DOHH2 (cell line): ENCODE results near the gene TRAK1.

Experiments
- H3F3A ChIP-seq: fragments of 200-600 bp; sonication (generic), shearing (Covaris generic); 2 replicates; pipeline ENCODE4 v1.6.0; 2016; ENCODE audit warnings: antibody characterized with exemption, mild to moderate bottlenecking; ENCODE audit not compliant: control insufficient read depth, insufficient read depth
- H3K27ac ChIP-seq: fragments of 200-600 bp; sonication (generic); 2 replicates; pipeline ENCODE4 v1.5.1; 2014; ENCODE audit warnings: low read depth, mild to moderate bottlenecking, low read length, moderate library complexity
- H3K27me3 ChIP-seq: fragments of 200-600 bp; sonication (generic); 2 replicates; pipeline ENCODE4 v1.6.1; 2014; ENCODE audit warnings: mild to moderate bottlenecking, low read length, mixed read lengths; ENCODE audit not compliant: control insufficient read depth
- H3K36me3 ChIP-seq: fragments of 200-600 bp; sonication (generic); 2 replicates; pipeline ENCODE4 v1.6.1; 2014; ENCODE audit warnings: mild to moderate bottlenecking, low read length, moderate library complexity, mixed read lengths; ENCODE audit not compliant: control insufficient read depth
- H3K4me1 ChIP-seq: fragments of 200-600 bp; sonication (generic); 2 replicates; pipeline ENCODE4 v1.6.1; 2014; ENCODE audit warnings: mild to moderate bottlenecking, low read length, mixed read lengths; ENCODE audit not compliant: control insufficient read depth
- H3K4me2 ChIP-seq: fragments of 200-600 bp; sonication (generic); 2 replicates; pipeline ENCODE4 v1.6.0; 2014; ENCODE audit warnings: mild to moderate bottlenecking, low read length, moderate library complexity
- H3K4me3 ChIP-seq: fragments of 200-600 bp; sonication (generic); 2 replicates; pipeline ENCODE4 v1.5.1; 2014; ENCODE audit warnings: mild to moderate bottlenecking, low read length, mixed read lengths
- H3K79me2 ChIP-seq: fragments of 200-600 bp; sonication (generic); 2 replicates; pipeline ENCODE4 v1.6.1; 2014; ENCODE audit warnings: mild to moderate bottlenecking, low read length, mixed read lengths; ENCODE audit not compliant: control insufficient read depth
- H3K9me2 ChIP-seq: fragments of 200-600 bp; sonication (generic); replicated peaks from 2 replicates; pipeline ENCODE4 v1.6.1; 2014; ENCODE audit warnings: mild to moderate bottlenecking, low read length, mixed read lengths; ENCODE audit not compliant: control insufficient read depth
- H3K9me3 ChIP-seq: fragments of 200-600 bp; sonication (generic); 2 replicates; pipeline ENCODE4 v1.6.1; 2014; ENCODE audit warnings: antibody characterized with exemption, low read length, mixed read lengths; ENCODE audit not compliant: control insufficient read depth, insufficient read depth
- H4K20me1 ChIP-seq: fragments of 200-600 bp; sonication (generic); 2 replicates; pipeline ENCODE4 v1.6.0; 2014; ENCODE audit warnings: low read depth, mild to moderate bottlenecking, antibody characterized with exemption, low read length, moderate library complexity; ENCODE audit not compliant: control insufficient read depth, insufficient read depth
- EZH2phosphoT487 ChIP-seq: fragments of 200-600 bp; sonication (generic); IDR thresholded peaks from 2 replicates; pipeline ENCODE4 v1.6.1; 2017; ENCODE audit warnings: borderline replicate concordance, mild to moderate bottlenecking, antibody characterized with exemption, low read length, moderate library complexity, mixed read lengths
- TF ChIP-seq, protein P1 (sequence below): fragments of 200-600 bp; sonication (generic); IDR thresholded peaks from one replicate; pipeline ENCODE4 v1.5.1; 2014; ENCODE audit warnings: antibody characterized with exemption, mild to moderate bottlenecking, low read depth, low read length; ENCODE audit not compliant: poor library complexity, severe bottlenecking

The TRAK1 gene

DNA sequence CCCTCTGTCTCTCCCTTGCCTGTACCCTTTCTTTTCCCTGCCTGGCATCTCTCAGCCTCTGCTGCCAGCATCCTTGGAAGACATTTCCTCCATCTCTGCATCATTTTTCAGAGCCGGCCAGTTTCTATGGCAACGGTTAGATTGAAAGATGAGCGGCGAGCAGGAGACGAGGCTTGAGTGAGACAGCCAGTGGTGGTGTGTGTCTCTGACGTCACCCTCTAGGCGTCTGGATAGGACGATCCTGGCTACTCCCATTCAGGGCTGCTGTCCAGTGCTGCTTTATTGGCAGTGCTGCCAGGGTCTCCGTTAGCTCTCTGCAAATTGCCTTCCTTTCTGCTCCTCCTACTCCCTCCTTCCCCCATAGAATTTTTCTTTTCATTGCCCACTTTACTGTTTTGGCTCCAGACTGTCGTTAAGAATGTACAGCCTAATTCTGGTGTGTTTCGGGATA is 57.9 kb downstream of the TRAK1 start:
- TF ChIP-seq, protein P1, sequence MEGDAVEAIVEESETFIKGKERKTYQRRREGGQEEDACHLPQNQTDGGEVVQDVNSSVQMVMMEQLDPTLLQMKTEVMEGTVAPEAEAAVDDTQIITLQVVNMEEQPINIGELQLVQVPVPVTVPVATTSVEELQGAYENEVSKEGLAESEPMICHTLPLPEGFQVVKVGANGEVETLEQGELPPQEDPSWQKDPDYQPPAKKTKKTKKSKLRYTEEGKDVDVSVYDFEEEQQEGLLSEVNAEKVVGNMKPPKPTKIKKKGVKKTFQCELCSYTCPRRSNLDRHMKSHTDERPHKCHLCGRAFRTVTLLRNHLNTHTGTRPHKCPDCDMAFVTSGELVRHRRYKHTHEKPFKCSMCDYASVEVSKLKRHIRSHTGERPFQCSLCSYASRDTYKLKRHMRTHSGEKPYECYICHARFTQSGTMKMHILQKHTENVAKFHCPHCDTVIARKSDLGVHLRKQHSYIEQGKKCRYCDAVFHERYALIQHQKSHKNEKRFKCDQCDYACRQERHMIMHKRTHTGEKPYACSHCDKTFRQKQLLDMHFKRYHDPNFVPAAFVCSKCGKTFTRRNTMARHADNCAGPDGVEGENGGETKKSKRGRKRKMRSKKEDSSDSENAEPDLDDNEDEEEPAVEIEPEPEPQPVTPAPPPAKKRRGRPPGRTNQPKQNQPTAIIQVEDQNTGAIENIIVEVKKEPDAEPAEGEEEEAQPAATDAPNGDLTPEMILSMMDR, result no peak
- TF ChIP-seq EZH2phosphoT487, result no peak

DNA sequence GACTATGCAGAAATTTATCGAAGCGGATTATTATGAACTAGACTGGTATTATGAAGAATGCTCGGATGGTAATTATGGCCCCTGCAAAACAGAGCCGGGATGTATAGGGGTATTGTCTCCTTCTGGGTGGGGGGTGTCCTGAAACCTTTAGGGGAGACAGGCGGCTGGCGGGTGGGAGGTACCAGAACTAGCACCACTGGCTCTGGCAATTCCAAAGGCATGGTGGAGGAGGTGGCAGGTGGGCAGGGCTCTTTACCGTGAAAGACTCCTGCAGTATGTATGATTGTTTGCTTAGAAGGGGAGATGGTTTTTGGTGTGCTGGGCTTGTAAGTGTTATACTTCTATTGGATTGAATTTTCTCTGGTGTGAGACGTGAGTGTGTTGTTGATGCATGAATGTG is 58.4 kb downstream of the TRAK1 start:
- H3K4me3 ChIP-seq, result no peak overlapping the region
- H4K20me1 ChIP-seq, result no peaks in the 10 kb centered on the region; the same call in 1 of the 2 replicates
- H3K4me2 ChIP-seq, result no peak overlapping the region
- H3K4me1 ChIP-seq, result peaks cover 66% of the 10 kb centered on the region
- no peaks in the 10 kb centered on the region for H3K9me2 ChIP-seq
- H3K9me3 ChIP-seq, result no peaks in the 10 kb centered on the region
- H3K27ac ChIP-seq, result no peak overlapping the region
- no peak for TF ChIP-seq EZH2phosphoT487
- TF ChIP-seq, protein P1, result no peak
- H3K79me2 ChIP-seq, result peaks cover 87% of the 10 kb centered on the region
- peaks cover 15% of the 10 kb centered on the region for H3K36me3 ChIP-seq
- H3K27me3 ChIP-seq, result no peaks in the 10 kb centered on the region
- peaks cover 17% of the 10 kb centered on the region for H3F3A ChIP-seq

More for the DNA sequence above, 57.9 kb downstream of the TRAK1 start:
- Histone ChIP-seq H3K4me1 (peaks cover 68% of the 10 kb centered on the region), H3K4me2 (peak overlapping the region; percentile 70), H3K9me3 (no peaks in the 10 kb centered on the region), H3K36me3 (peaks cover 17% of the 10 kb centered on the region), H3K79me2 (peaks cover 90% of the 10 kb centered on the region), H3F3A (peaks cover 17% of the 10 kb centered on the region), H3K4me3 (peak overlapping the region; percentile 50), H4K20me1 (no peaks in the 10 kb centered on the region; the same call in 1 of the 2 replicates), H3K27me3 (no peaks in the 10 kb centered on the region), H3K27ac (peak overlapping the region; percentile 83), H3K9me2 (no peaks in the 10 kb centered on the region)

DNA sequence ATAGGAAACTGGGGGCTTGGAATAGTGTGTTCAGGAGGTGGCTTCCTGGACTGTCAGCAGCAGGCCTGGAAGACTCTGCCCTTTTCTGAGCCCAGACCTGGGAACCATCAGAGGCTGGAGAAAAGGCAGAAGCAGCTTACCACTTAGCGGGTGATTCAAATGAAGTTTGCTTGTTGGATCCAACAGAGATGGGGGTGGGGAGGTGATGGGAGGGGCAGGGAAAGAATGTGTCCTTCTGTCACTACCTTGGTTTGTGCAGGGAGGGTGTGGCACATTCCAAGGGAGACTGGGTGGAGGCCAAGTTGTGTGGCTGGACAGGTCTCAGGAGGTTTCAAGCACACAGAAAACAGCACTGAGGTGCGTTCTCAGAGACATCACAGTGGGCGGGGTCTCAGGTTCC is 58.8 kb downstream of the TRAK1 start:
- H3F3A ChIP-seq, result peaks cover 14% of the 10 kb centered on the region
- no peak for TF ChIP-seq EZH2phosphoT487
- TF ChIP-seq, protein P1, result no peak
- H4K20me1 ChIP-seq, result no peaks in the 10 kb centered on the region; the same call in 1 of the 2 replicates
- H3K4me1 ChIP-seq, result peaks cover 67% of the 10 kb centered on the region
- peaks cover 15% of the 10 kb centered on the region for H3K36me3 ChIP-seq
- no peaks in the 10 kb centered on the region for H3K27me3 ChIP-seq
- H3K79me2 ChIP-seq, result peaks cover 91% of the 10 kb centered on the region
- no peak overlapping the region for H3K4me3 ChIP-seq
- no peak overlapping the region for H3K27ac ChIP-seq
- H3K9me3 ChIP-seq, result no peaks in the 10 kb centered on the region
- H3K4me2 ChIP-seq, result no peak overlapping the region
- H3K9me2 ChIP-seq, result no peaks in the 10 kb centered on the region
